Measurements from ENCODE around the gene TXNRD1. TPM values are rescaled to one million over a fixed set of nuclear protein-coding genes. Genes with fewer than 3 reads are reported as not detected.

Gene TXNRD1
- total RNA-seq, 1 donor from 2014 or later = 74.7 TPM

GRCh38 chr12:104310751-104311633 is 95.4 kb downstream of the TXNRD1 start:
- Mint-ChIP-seq H3K27ac (no peak overlapping the region), H3K36me3 (peaks cover 28% of the 10 kb centered on the region), H3K27me3 (ENCODE audit: low read depth) (no peaks in the 10 kb centered on the region), H3K9me3 (no peaks in the 10 kb centered on the region), H3K4me1 (peaks cover 15% of the 10 kb centered on the region), H3K4me3 (no peak overlapping the region)
- TF ChIP-seq, protein P1, sequence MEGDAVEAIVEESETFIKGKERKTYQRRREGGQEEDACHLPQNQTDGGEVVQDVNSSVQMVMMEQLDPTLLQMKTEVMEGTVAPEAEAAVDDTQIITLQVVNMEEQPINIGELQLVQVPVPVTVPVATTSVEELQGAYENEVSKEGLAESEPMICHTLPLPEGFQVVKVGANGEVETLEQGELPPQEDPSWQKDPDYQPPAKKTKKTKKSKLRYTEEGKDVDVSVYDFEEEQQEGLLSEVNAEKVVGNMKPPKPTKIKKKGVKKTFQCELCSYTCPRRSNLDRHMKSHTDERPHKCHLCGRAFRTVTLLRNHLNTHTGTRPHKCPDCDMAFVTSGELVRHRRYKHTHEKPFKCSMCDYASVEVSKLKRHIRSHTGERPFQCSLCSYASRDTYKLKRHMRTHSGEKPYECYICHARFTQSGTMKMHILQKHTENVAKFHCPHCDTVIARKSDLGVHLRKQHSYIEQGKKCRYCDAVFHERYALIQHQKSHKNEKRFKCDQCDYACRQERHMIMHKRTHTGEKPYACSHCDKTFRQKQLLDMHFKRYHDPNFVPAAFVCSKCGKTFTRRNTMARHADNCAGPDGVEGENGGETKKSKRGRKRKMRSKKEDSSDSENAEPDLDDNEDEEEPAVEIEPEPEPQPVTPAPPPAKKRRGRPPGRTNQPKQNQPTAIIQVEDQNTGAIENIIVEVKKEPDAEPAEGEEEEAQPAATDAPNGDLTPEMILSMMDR (IDR thresholded peaks at IDR 0.05; ENCODE audit: unreplicated experiment) = no peak
- DNase-seq (ENCODE audit: low spot score in 2 of 2, unreplicated experiment in 2 of 2) = no peak

- Mint-ChIP-seq H3K36me3 (peaks cover 31% of the 10 kb centered on the region), H3K4me3 (no peak overlapping the region), H3K4me1 (peaks cover 5% of the 10 kb centered on the region), H3K9me3 (no peaks in the 10 kb centered on the region), H3K27ac (no peak overlapping the region), H3K27me3 (ENCODE audit: low read depth) (no peaks in the 10 kb centered on the region)
- TF ChIP-seq, protein P1 (IDR thresholded peaks at IDR 0.05; ENCODE audit: unreplicated experiment) = no peak
- no peak for DNase-seq (ENCODE audit: low spot score in 2 of 2, unreplicated experiment in 2 of 2)
Observed at GRCh38 chr12:104312202-104312601, 96.6 kb downstream of the TXNRD1 start.

DNA sequence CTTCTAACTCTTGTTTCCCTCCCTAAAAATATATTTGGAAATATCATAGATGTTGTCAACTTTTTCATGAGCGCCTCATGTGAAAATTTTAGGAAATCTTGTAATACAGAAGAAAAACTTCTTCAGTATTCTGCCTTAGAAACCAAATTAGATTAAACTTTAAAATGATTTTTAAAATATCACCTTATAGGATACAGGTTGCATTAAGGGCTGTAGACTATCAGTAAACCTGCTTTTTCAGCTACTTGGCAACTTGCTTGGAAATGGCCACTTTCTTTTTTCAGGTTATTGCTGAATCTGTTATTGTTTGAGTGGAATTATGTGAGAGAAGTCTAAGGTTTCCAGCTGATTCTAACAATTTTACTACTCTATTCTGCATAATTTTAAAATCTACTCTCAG is 97.1 kb downstream of the TXNRD1 start:
- Mint-ChIP-seq H3K27ac (no peak overlapping the region), H3K4me3 (no peak overlapping the region), H3K36me3 (peaks cover 31% of the 10 kb centered on the region), H3K27me3 (ENCODE audit: low read depth) (no peaks in the 10 kb centered on the region), H3K4me1 (peaks cover under 1% of the 10 kb centered on the region), H3K9me3 (no peaks in the 10 kb centered on the region)
- no peak for DNase-seq (ENCODE audit: low spot score in 2 of 2, unreplicated experiment in 2 of 2)
- TF ChIP-seq, protein P1 (IDR thresholded peaks at IDR 0.05; ENCODE audit: unreplicated experiment) = no peak

GRCh38 chr12:104313568-104314241 is 98.1 kb downstream of the TXNRD1 start:
- Mint-ChIP-seq H3K27ac (no peak overlapping the region), H3K9me3 (no peaks in the 10 kb centered on the region), H3K4me3 (no peak overlapping the region), H3K27me3 (ENCODE audit: low read depth) (no peaks in the 10 kb centered on the region), H3K36me3 (peaks cover 31% of the 10 kb centered on the region), H3K4me1 (no peaks in the 10 kb centered on the region)
- TF ChIP-seq, protein P1 (IDR thresholded peaks at IDR 0.05; ENCODE audit: unreplicated experiment) = no peak
- DNase-seq (ENCODE audit: low spot score in 2 of 2, unreplicated experiment in 2 of 2) = no peak

DNA sequence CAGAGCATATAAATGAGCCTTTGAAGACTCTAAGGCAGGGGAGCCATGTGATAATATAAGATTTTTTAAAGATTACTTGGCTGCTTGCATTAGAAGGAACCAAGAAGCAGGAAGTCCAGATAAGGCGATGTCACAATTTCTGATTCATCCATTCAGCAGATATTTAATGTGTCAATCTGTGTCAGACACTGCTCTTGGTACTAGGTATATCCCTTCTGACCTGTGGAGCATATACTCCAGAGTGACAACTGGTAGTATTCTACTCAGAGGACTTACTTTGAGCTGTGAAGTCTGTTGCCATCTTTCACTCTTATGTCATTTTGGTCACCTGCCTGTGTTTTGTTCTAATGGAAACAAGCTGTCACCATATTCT is 98.6 kb downstream of the TXNRD1 start:
- Mint-ChIP-seq H3K4me3 (no peak overlapping the region), H3K27me3 (ENCODE audit: low read depth) (no peaks in the 10 kb centered on the region), H3K36me3 (peaks cover 31% of the 10 kb centered on the region), H3K4me1 (no peaks in the 10 kb centered on the region), H3K27ac (no peak overlapping the region), H3K9me3 (no peaks in the 10 kb centered on the region)
- no peak for DNase-seq (ENCODE audit: low spot score in 2 of 2, unreplicated experiment in 2 of 2)
- TF ChIP-seq, protein P1 (IDR thresholded peaks at IDR 0.05; ENCODE audit: unreplicated experiment) = no peak
